OCI-M2 (cell line): Measurements from ENCODE around the gene CXCL1.

Source experiments
- DNase-seq: peaks from one replicate; lab custom pipeline; 2025; ENCODE audit not compliant: unreplicated experiment; lab: John Stamatoyannopoulos, UW

The CXCL1 gene

GRCh38 chr4:73869130-73870055 lies at the start of gene CXCL1:
TSS of gene CXCL1 (plus strand) at chr4:73869393. CDS start at chr4:73869471, 78 bp downstream.
- no peak for DNase-seq

GRCh38 chr4:73821325-73821724 lies 47.9 kb upstream of the CXCL1 start:
- DNase-seq: no peak

- no peak for DNase-seq
Measured at GRCh38 chr4:73822389-73822788, 46.8 kb upstream of the CXCL1 start.

GRCh38 chr4:73822812-73823504 lies 46.2 kb upstream of the CXCL1 start:
- DNase-seq: no peak

GRCh38 chr4:73823760-73824159 lies 45.4 kb upstream of the CXCL1 start:
- no peak for DNase-seq

GRCh38 chr4:73828956-73829355 lies 40.2 kb upstream of the CXCL1 start:
- no peak for DNase-seq

- no peak for DNase-seq
Measured at GRCh38 chr4:73831569-73831968, 37.6 kb upstream of the CXCL1 start.

- no peak for DNase-seq
Measured at GRCh38 chr4:73832651-73833237, 36.4 kb upstream of the CXCL1 start.

GRCh38 chr4:73836373-73837279 lies 32.6 kb upstream of the CXCL1 start, which contains the start of gene CXCL6:
TSS of gene CXCL6 (plus strand) at chr4:73836678. CDS start at chr4:73836751, 73 bp downstream.
- DNase-seq: no peak

GRCh38 chr4:73839071-73839470 lies 30.1 kb upstream of the CXCL1 start:
- no peak for DNase-seq

GRCh38 chr4:73839715-73840114 lies 29.5 kb upstream of the CXCL1 start:
- no peak for DNase-seq

- DNase-seq: no peak
Measured at GRCh38 chr4:73841243-73841925, 27.8 kb upstream of the CXCL1 start.

GRCh38 chr4:73842696-73843095 lies 26.5 kb upstream of the CXCL1 start:
- no peak for DNase-seq

- no peak for DNase-seq
Measured at GRCh38 chr4:73843369-73843768, 25.8 kb upstream of the CXCL1 start.

- DNase-seq: no peak
Measured at GRCh38 chr4:73844345-73844744, 24.8 kb upstream of the CXCL1 start.

GRCh38 chr4:73844806-73845205 lies 24.4 kb upstream of the CXCL1 start:
- no peak for DNase-seq

- DNase-seq: no peak
Measured at GRCh38 chr4:73847526-73848182, 21.5 kb upstream of the CXCL1 start.

GRCh38 chr4:73848183-73848777 lies 20.9 kb upstream of the CXCL1 start:
- DNase-seq: no peak

GRCh38 chr4:73850261-73850970 lies 18.8 kb upstream of the CXCL1 start:
- no peak for DNase-seq
